ENCODE results near the gene ZNF416.

- TF ChIP-seq CTCF (IDR thresholded peaks at IDR 0.05) (no peak), POLR2A (IDR thresholded peaks at IDR 0.05) (peak in 1 of 2 donors; percentile 64)
Measured at GRCh38 chr19:57559404-57560025, 19.2 kb downstream of the ZNF416 start, which contains the start of gene ZNF550.
